Mesenchymal stem cell (in vitro differentiated cells and primary cell): ENCODE data around the gene ZNF528. TPM values are rescaled to one million over a fixed set of nuclear protein-coding genes. Genes with fewer than 3 reads are reported as not detected.

Source experiments
- small RNA-seq: library from polyadenylated mRNA; stranded (forward); fragments of <200 nt; extraction: miRNeasy Mini kit (QIAGEN cat#:217004); gene quantifications from one replicate; pipeline ENCODE3, GENCODE V24; 2013; ENCODE audit warnings: low read depth

The ZNF528 gene

Small RNA genes within 50 kb of the gene (small RNA-seq; reads per million reads assigned to genes)
- gene AC010332.1: not detected
